Femur (tissue), 1 donor: Measurements from ENCODE around the gene CTNNA2.

Experiments used
- DNase-seq: peaks from one replicate; pipeline ENCODE4 v3.0.0-alpha.2; 2017

CTNNA2 gene

GRCh38 chr2:80247339-80247738 lies 734.5 kb downstream of the CTNNA2 start:
- no peak for DNase-seq

DNA sequence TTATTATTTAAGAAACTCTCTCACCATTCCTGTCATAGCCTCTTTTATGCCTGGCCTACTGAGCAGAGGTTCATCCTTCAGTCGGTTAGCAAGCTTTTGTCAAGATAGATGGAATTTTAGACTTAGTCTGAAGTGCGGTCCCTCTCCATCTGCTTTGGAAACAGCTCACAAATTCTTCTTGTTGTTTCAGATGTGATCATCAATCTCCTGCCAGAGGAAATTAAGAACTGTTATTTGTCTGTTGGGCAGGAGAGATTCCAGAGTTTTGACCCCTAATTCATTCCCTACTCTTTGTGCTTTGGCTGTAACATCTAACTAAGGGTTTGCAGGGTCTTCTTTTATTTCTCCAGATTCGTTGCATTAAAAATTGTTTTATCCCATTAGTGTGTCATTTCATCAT lies 735.3 kb downstream of the CTNNA2 start:
- DNase-seq: no peak

DNA sequence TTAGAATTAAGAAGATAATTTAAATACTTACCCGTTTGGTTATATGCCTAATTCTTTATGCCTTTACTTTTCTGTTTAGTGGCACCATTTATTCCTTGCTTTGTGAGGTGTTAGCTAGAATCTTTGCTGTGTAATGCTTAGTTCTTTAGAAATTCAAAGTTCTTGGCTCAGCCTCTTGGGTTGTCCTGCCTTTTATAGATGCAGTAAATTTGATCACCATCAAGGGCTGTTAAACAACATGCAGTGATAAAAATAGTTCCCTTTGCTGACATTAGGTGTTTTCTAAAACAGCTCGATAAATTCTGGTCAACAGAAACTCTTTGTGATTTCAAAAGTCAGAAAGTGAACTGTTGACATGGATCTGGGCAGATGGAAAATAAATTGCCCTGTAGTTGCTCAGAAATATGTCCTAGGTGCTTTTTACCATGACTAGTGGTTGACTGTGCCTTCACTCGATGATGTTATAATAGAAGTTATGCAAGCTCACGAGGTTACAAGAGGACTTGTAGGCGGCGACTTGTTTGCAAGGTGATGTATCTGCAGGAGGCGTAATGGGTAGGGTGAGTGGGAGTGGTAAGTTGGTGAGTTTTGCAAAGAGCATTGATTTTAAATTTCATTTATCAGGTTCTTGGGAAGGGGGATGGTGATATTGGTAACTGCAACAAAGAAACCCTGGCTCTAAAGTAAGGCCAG lies 739.6 kb downstream of the CTNNA2 start:
- DNase-seq: no peak

DNA sequence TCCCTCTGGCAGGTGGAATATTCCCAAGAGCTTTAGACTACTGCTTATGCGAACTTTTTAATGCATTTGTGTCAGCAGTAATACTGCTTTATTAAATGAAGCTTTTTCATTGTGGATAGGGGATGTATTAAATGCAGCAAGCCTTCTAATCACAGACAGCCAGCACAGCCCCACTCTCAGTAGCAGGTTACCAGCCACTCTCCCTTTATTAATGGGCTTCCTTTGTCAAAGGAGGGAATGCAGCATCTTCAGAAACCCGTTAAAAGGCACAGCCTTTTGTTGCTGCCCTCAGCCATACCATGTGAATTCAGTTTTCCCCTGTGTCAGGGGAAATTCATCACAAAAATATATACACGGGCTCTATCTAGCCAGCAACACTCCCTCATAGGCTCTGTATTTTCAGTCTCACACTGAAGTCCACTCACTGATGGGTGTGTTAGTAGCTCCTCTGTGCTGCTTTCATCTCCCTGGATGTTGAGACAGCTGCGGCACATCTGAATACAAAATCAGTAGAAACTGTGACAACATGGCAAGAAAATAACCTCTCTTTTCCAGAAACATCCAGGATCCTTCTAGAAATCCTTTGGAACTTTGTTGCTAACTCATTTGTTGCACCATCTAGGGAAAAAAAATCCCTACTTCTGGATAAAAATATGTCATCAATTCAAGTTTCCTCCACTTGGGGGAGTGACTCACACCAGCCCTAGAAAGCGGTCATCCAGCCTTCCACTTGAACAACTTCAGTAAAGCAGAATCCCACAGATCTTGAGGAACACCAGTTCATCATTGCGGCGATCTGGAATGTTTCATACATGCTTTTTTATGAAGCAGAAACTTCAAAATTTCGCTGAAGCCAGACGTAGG lies 743.3 kb downstream of the CTNNA2 start:
- DNase-seq: no peak

- no peak for DNase-seq
Observed at GRCh38 chr2:80256782-80257167, 743.9 kb downstream of the CTNNA2 start.

GRCh38 chr2:80257450-80257849 lies 744.6 kb downstream of the CTNNA2 start:
- no peak for DNase-seq

DNA sequence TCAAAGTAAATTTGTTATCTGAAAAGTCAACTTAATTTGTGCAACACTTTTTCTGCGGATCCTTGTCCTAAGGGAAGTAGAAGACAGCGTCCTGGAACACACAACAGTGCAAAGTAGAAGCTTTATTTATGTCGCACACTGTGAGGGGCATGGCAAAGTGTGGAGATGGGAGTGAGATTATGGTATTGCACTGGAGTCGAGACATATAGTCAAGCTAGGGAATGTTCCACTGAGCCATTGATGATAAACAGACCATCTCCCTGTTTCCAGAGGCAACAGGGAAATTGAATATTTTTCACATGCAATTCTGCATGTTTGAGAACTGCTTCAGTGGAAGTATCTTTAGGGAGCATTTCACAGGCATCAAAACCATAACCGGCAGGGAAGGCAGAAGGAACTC lies 745.5 kb downstream of the CTNNA2 start:
- DNase-seq: no peak

DNA sequence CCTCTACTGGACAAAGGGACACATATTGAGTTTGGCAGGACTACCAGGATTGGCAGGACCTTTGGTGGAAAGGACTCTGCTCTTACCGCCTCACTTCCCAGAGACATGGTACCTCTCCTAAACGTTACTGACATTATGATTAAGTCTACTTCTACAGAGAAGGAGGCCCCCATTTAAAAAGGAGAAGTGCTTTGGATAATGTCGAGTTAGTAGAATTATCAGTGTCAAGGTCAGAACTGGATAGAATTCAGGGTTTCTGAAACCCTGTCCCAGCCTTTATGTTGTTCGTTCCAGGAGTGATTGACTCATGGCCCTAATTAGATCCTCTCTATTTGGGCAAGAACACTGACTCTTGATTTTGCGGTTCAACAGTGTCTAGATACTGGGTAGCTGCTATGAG lies 745.9 kb downstream of the CTNNA2 start:
- no peak for DNase-seq

DNA sequence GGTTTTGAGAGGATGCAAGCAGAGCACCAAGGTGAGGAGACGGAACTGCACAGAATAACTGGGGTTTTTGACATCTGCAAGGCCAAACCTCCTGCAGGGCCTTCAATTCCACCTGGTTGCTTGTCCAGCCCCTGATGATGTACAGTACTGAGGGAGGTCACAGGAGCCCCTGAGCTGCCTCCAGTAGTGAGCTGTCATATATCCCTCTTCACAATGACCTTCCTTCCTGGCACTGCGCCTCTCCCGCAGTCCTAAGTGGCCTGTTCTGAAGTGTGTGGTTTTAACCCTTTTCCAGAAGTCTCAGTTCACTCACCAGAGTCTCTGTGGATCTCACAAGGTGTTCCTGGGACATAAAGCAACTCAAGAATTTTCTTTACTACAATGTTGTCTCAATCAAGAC lies 746.4 kb downstream of the CTNNA2 start:
- no peak for DNase-seq

GRCh38 chr2:80266231-80266630 lies 753.4 kb downstream of the CTNNA2 start:
- DNase-seq: no peak

GRCh38 chr2:80269806-80270205 lies 757.0 kb downstream of the CTNNA2 start:
- no peak for DNase-seq

DNA sequence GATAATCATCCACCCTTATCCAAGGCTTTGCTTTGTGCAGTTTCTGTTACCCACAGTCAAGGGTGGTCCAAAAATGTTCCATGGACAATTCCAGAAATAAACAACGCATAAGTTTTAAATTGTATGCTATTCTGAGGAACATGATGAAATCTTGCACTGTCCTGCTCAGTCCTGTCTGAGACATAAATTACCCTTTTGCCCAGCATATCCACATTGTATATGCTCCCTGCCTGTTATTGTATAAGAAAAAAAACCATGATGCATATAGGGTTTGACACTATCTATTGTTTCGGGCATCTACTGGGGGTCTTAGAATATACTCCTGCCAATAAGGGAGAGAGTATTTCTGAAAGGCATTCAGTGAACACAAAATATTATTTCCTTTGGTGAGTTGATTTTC lies 767.7 kb downstream of the CTNNA2 start:
- no peak for DNase-seq

- no peak for DNase-seq
Observed at GRCh38 chr2:80281049-80281448, 768.2 kb downstream of the CTNNA2 start.

- peak; percentile 68 for DNase-seq
Observed at GRCh38 chr2:80288576-80288975, 775.7 kb downstream of the CTNNA2 start.

- peak; percentile 74 for DNase-seq
Observed at GRCh38 chr2:80291656-80292055, 778.8 kb downstream of the CTNNA2 start.

DNA sequence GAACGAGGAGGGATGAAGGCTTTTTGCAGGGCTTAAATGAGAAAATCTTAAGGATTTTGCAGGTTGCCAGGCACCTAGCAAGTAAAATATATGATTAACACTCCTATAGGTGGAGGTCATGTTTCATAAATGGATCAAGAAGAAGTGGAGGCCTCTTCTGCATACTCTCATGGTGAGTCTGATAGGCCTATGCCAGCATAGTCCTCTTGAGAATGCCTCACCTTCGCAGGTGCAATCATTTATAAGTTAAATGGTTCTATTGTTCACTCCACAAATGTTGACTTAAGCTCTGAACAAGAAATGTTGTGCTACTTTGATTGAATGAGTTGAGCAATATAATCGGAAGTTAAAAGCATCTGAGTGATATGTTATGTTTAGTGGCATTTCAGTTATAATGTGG lies 779.6 kb downstream of the CTNNA2 start:
- no peak for DNase-seq

DNA sequence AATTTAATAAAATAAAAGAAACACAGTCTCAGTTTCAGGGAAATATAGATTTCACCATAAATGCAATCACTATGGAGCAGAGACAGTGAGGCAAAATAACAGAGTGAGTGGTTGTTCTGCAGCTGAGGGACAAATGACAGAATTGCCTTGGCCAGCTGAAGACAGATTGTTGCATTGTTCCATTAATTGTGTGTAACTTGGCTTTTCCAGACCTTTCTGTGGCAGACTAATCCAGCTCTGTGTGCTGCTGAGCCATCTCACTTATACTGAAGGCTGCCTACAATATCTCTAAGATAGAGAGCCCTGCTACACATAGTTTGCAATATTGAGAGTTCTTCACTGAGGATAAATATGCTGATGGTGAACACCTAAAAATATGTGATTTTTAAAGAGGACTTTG lies 780.2 kb downstream of the CTNNA2 start:
- DNase-seq: no peak

- DNase-seq: no peak
Observed at GRCh38 chr2:80298954-80299353, 786.1 kb downstream of the CTNNA2 start.

DNA sequence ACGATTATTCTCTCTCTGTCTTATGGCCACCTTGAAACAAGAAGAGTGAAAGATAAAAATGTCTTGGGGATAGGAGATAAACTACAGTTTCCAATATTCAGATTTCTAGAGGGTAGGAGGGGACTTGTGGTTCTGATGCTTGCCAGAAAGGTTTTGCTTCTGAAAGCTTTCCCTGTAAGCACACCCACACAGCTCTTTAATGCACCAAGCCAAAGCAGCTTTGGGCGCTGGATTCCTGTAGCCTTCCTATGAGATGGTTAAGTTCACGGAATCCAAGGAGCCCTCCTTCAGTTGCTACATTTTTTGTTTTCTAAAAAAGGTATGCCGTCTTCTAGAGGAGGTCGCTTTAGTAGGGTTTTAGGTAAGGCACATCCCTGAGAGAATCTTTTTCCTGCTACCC lies 786.8 kb downstream of the CTNNA2 start:
- DNase-seq: no peak

DNA sequence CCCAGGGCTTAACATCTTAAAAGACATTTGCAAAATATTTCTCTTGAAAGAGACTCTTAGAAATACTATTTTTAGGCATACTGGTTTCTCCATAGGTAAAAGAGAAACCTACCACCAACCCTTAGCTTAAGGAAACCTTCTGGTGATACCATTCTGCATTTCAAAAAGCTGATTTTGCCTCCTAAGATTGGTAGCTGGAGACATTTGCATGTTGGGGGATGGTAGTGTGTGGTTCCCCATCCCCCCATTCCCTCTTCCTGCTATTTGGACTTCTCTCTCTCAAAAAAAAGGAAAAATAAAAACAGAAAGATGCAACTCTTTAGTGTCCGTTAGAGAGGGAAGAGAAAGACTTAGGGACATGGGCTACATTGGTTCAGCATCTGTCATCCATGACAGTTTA lies 787.5 kb downstream of the CTNNA2 start:
- DNase-seq: no peak

DNA sequence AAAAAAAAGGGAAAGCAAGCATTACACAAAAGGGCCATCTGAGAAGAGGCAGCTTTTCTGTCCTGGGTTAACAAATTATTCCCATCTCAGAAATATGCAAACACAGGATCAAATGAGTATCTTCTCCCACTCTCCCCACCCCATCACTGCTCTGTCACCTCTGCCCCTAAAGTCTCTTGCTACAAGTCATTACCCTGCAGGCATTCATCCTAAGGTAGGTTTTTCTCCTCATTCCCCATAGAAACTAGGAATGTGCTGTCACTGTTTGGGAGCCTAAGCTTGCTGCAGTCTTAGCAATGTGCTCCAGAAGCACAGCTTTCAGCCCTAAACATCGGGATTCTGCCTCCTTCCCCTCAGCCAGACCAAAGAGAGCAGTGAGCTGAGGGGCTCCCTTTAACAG lies 788.1 kb downstream of the CTNNA2 start:
- no peak for DNase-seq

DNA sequence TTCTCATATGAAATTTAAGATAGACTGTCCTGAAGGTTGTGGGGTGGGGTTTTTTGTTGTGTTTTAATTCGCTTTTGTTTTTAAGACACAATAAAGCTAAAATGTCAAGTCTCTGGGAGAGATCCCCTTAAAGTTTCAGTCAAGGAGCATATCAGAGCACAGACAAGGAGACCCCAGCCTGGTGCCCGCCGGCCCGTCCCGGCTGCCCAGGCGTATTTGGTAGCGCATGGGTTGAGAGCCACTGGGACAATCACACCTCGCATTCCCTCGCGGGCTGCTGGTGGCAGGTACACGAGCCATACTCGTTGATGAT lies 789.1 kb downstream of the CTNNA2 start:
- DNase-seq: no peak

DNA sequence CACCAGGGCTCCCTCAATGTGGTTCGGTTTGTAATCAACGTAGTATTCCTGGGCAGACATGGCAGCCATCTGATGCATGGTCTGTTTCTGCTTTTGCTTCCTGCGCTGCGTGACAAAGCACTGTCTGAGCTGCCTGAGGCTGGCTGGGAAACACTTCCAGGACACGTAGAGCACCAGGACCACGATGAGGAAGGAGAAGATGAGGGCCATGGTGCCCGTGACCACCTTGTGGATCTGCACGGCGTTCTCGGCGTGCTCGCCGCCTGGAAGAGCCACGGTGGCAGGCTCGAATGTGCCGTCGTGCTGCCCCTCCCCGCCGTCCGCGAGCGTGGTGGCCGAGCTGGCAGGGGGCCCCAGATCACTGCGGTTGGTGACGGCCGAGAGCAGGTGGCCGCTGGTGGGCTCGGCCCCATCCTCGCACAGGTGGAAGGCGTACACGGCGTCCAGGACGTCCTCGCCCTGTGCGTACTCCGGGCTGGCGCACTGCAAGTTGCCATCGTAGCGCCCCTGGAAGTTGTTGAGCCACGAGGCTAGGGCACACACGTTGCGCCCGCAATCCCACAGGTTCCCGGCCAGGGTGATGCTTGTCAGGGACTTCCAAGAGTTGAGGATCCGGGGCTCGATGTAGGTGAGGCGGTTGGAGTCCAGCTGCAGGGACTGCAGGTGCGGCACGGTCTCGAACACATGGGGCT lies 789.6 kb downstream of the CTNNA2 start:
- DNase-seq: no peak
